ENCODE measurements around the gene RABAC1.

RABAC1 gene

GRCh38 chr19:41988947-41989346 lies 29.8 kb upstream of the RABAC1 start:
- DNase-seq, result no peak

- DNase-seq, result no peak
Measured at GRCh38 chr19:41987141-41987860, 28.2 kb upstream of the RABAC1 start.

GRCh38 chr19:41984961-41985360 lies 25.8 kb upstream of the RABAC1 start:
- no peak for DNase-seq

- no peak for DNase-seq
Measured at GRCh38 chr19:41981724-41982123, 22.6 kb upstream of the RABAC1 start.

GRCh38 chr19:41978470-41978869 lies 19.3 kb upstream of the RABAC1 start:
- DNase-seq, result no peak

GRCh38 chr19:41977916-41978315 lies 18.8 kb upstream of the RABAC1 start:
- DNase-seq, result no peak

GRCh38 chr19:41974652-41975051 lies 15.5 kb upstream of the RABAC1 start:
- no peak for DNase-seq

- no peak for DNase-seq
Measured at GRCh38 chr19:41971363-41971762, 12.2 kb upstream of the RABAC1 start.

- no peak for DNase-seq
Measured at GRCh38 chr19:41969772-41970458, 10.8 kb upstream of the RABAC1 start.

GRCh38 chr19:41968751-41969595 lies 9.9 kb upstream of the RABAC1 start:
- DNase-seq, result no peak

- DNase-seq, result no peak
Measured at GRCh38 chr19:41967054-41967783, 8.1 kb upstream of the RABAC1 start.

GRCh38 chr19:41965106-41965505 lies 6.0 kb upstream of the RABAC1 start:
- DNase-seq, result no peak

- DNase-seq, result no peak
Measured at GRCh38 chr19:41960973-41961372, 1.9 kb upstream of the RABAC1 start.

GRCh38 chr19:41958367-41959055 lies 610 bp downstream of the RABAC1 start:
- peak; percentile 60 for DNase-seq

GRCh38 chr19:41957838-41958366 lies 1.2 kb downstream of the RABAC1 start:
- no peak for DNase-seq

GRCh38 chr19:41957161-41957837 lies 1.8 kb downstream of the RABAC1 start:
- DNase-seq, result no peak

- DNase-seq, result no peak
Measured at GRCh38 chr19:41956621-41957020, 2.5 kb downstream of the RABAC1 start.

- no peak for DNase-seq
Measured at GRCh38 chr19:41955521-41955920, 3.6 kb downstream of the RABAC1 start.

GRCh38 chr19:41951686-41952172 lies 7.4 kb downstream of the RABAC1 start:
- DNase-seq, result no peak

- no peak for DNase-seq
Measured at GRCh38 chr19:41947091-41947490, 12.0 kb downstream of the RABAC1 start.

GRCh38 chr19:41945135-41945766 lies 13.9 kb downstream of the RABAC1 start:
- no peak for DNase-seq
